Thoracic aorta (tissue), 2 donors: ENCODE results near the gene CAMK2D. TPM values are rescaled to one million over a fixed set of nuclear protein-coding genes. Genes with fewer than 3 reads are reported as not detected.

Experiments
- ATAC-seq: fragments of 150-250 bp; one replicate; pipeline ENCODE4 v1.8.0; 2017; ENCODE audit warnings: low read depth; ENCODE audit not compliant: insufficient number of reproducible peaks, low FRiP score
- DNase-seq: peaks from one replicate; pipeline ENCODE4 v3.0.0-alpha.2; 2020; ENCODE audit warnings: low spot score
- H3K27ac ChIP-seq, 2 donors: fragments of 200-600 bp; sonication (generic); 1 replicate in 1 of 2; 2 replicates in 1 of 2; pipeline ENCODE4 v1.5.1; 2016; ENCODE audit warnings: mild to moderate bottlenecking in 2 of 2, moderate library complexity in 2 of 2
- H3K27me3 ChIP-seq: fragments of 200-600 bp; sonication (generic); replicated peaks from 2 replicates; pipeline ENCODE4 v1.6.0; 2016; ENCODE audit warnings: mild to moderate bottlenecking; ENCODE audit not compliant: insufficient read depth
- H3K36me3 ChIP-seq: fragments of 200-600 bp; sonication (generic); one replicate; pipeline ENCODE4 v1.5.1; 2016
- H3K4me1 ChIP-seq, 2 donors: fragments of 200-600 bp; sonication (generic); 1 replicate in 1 of 2; 2 replicates in 1 of 2; pipeline versions ENCODE4 v1.5.1 to v1.6.0; 2016; ENCODE audit warnings: low read depth in 2 of 2, mild to moderate bottlenecking in 1 of 2; ENCODE audit not compliant: control insufficient read depth in 1 of 2
- H3K4me3 ChIP-seq: fragments of 200-600 bp; sonication (generic); 2 replicates; pipeline ENCODE4 v1.5.1; 2016; ENCODE audit warnings: mild to moderate bottlenecking
- H3K9me3 ChIP-seq: fragments of 200-600 bp; sonication (generic); 2 replicates; pipeline ENCODE4 v1.5.1; 2016
- total RNA-seq, 2 donors: library from RNA; depleted of rRNA; stranded (reverse); fragments of >200 nt; gene quantifications; one replicate each; pipeline versions ENCODE4 v1.1.0 to v1.2.3, GENCODE V29; 2016
- TF ChIP-seq, protein P1 (sequence below): fragments of 200-600 bp; sonication (generic); IDR thresholded peaks from one replicate; pipeline ENCODE4 v1.5.1; 2019; ENCODE audit warnings: antibody characterized with exemption

CAMK2D gene
- total RNA-seq, 2 donors from 2014 or later, result 50.6 to 70.1 TPM

DNA sequence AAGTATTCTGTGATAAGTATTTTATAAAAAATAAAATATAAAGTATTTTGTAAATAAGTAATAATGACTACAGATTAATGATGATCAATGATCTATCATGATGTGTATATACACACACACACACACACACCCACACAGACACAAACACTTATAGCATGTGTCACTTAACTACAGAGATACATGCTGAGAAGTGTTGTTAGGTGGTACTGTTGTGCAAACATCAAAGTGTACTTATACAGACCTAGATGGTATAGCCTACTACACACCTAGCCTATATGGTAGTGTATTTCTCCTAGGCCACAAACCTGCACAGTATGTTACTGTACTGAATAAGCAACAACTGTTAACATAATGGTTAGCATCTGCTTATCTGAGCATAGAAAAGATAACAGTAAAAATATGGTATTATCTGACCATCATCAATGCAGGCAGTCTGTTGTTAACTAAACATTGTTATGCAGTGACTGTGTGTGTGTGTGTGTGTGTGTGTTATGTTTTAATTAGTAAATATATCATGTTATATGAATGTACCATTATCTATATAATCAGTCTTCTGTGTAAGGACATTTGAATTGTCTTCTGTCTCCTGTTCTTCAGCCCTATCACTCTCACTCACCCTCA is 138.2 kb downstream of the CAMK2D start:
- Histone ChIP-seq H3K4me3 (no peak overlapping the region), H3K9me3 (no peaks in the 10 kb centered on the region), H3K36me3 (no peaks in the 10 kb centered on the region), H3K27me3 (no peaks in the 10 kb centered on the region), H3K4me1 (peaks cover 4% of the 10 kb centered on the region in 2 donors), H3K27ac (no peak overlapping the region)
- no peak for ATAC-seq
- no peak for DNase-seq
- TF ChIP-seq, protein P1, sequence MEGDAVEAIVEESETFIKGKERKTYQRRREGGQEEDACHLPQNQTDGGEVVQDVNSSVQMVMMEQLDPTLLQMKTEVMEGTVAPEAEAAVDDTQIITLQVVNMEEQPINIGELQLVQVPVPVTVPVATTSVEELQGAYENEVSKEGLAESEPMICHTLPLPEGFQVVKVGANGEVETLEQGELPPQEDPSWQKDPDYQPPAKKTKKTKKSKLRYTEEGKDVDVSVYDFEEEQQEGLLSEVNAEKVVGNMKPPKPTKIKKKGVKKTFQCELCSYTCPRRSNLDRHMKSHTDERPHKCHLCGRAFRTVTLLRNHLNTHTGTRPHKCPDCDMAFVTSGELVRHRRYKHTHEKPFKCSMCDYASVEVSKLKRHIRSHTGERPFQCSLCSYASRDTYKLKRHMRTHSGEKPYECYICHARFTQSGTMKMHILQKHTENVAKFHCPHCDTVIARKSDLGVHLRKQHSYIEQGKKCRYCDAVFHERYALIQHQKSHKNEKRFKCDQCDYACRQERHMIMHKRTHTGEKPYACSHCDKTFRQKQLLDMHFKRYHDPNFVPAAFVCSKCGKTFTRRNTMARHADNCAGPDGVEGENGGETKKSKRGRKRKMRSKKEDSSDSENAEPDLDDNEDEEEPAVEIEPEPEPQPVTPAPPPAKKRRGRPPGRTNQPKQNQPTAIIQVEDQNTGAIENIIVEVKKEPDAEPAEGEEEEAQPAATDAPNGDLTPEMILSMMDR, result no peak

DNA sequence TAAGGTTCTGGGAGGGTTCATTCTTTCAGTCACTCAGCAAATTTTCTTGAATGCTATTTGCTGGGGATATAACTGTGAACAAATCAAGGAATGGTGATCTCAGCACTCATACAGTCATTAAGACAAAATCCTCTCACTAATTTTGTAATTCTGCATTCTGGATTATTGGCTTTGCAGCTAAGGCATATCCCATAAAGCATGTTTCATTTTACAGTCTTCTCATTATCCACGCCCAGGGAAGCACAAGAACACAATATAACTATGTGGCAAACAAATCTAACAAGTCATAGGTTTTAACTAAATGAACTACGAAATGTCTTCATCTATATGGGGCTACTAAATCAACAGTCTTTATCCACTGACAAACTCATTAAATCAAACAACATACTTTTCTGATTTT is 139.9 kb downstream of the CAMK2D start:
- Histone ChIP-seq H3K36me3 (no peaks in the 10 kb centered on the region), H3K27ac (no peak overlapping the region), H3K4me3 (no peak overlapping the region), H3K4me1 (peaks cover 8 to 18% of the 10 kb centered on the region in 2 donors), H3K9me3 (no peaks in the 10 kb centered on the region), H3K27me3 (no peaks in the 10 kb centered on the region)
- DNase-seq (no peak), ATAC-seq (no peak)
- TF ChIP-seq, protein P1, result no peak

DNA sequence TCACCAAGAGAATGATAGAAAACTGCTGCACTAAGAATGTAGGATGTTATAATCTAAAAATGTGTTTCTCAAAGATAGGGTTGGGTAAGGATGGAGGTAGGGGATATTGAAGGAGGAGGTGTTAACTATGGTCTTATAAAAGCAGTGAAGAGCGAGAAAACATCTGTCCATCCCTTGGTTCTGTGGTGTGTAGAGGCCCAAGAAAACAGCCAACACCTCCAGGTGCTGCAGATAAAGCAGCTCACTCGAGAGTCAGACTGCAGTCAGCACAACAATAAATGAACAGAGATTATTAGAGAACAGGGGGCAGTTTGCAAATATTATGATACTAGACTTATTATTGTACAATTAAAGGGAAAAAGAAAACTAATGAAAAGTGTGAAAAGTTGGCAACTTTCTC is 141.5 kb downstream of the CAMK2D start:
- TF ChIP-seq, protein P1, result no peak
- no peak overlapping the region for H3K27ac ChIP-seq
- no peaks in the 10 kb centered on the region for H3K9me3 ChIP-seq
- no peaks in the 10 kb centered on the region for H3K36me3 ChIP-seq
- ATAC-seq, result no peak
- H3K4me1 ChIP-seq, result peaks cover 13 to 26% of the 10 kb centered on the region in 2 donors
- no peak overlapping the region for H3K4me3 ChIP-seq
- no peak for DNase-seq
- no peaks in the 10 kb centered on the region for H3K27me3 ChIP-seq

DNA sequence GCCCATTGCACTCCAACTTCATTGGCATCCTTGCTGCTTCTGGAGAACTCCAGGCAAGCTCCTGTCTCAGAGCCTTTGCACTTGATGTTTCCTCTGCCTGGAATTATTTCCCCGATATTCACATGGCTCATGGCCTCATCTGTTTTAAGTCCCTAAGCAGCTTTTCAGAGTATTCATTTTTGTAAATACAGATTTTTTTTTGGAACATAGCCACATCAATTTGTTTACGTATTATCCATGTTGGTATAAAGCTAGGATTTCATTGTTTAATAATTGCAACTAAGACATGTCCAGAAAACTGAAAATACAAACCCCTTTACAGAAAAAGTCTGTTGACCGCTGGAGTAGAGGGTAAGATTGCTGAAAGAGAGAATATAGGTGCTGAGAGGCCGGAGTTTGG is 142.0 kb downstream of the CAMK2D start:
- no peaks in the 10 kb centered on the region for H3K27me3 ChIP-seq
- H3K9me3 ChIP-seq, result no peaks in the 10 kb centered on the region
- no peaks in the 10 kb centered on the region for H3K36me3 ChIP-seq
- peaks cover 13 to 26% of the 10 kb centered on the region in 2 donors for H3K4me1 ChIP-seq
- DNase-seq (no peak), ATAC-seq (no peak)
- H3K4me3 ChIP-seq, result no peak overlapping the region
- TF ChIP-seq, protein P1, result no peak
- H3K27ac ChIP-seq, result no peak overlapping the region

DNA sequence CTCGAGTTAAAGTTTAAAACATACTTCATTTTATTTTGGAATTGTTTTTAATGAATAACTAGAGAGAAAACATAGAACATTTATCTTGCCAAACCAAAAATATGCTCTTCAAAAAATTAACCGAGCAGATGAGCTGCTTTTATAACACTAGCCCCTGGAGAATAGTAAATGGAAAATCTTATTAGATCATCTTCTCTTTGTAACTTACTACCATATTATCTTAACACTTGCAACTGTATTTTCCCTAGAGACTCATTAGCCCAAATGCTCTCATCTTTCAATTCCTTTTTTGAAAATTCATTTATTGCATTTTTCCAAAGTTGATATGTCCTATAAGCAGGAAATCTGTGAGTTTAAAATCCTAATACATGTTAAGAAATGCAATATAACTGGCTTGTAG is 143.3 kb downstream of the CAMK2D start:
- TF ChIP-seq, protein P1, result no peak
- peaks cover 13 to 33% of the 10 kb centered on the region in 2 donors for H3K4me1 ChIP-seq
- H3K9me3 ChIP-seq, result no peaks in the 10 kb centered on the region
- ATAC-seq, result no peak
- H3K27me3 ChIP-seq, result no peaks in the 10 kb centered on the region
- no peak overlapping the region for H3K4me3 ChIP-seq
- no peak overlapping the region for H3K27ac ChIP-seq
- no peaks in the 10 kb centered on the region for H3K36me3 ChIP-seq
- DNase-seq, result no peak
